Measurements from ENCODE around the gene PRPSAP2. TPM values are rescaled to one million over a fixed set of nuclear protein-coding genes. Genes with fewer than 3 reads are reported as not detected.

The PRPSAP2 gene
- total RNA-seq, 1 experiment from 2014 or later: 33.6 TPM

- peaks cover 14% of the 10 kb centered on the region for H3K4me1 Mint-ChIP-seq (ENCODE audit: insufficient read depth, unreplicated experiment)
- no peak for DNase-seq (ENCODE audit: unreplicated experiment)
- BruUV-seq (replicated peaks): no TSS peak
Measured at GRCh38 chr17:18877104-18877645, 19.2 kb downstream of the PRPSAP2 start.

GRCh38 chr17:18888766-18889290 is 30.9 kb downstream of the PRPSAP2 start:
- no peak for DNase-seq (ENCODE audit: unreplicated experiment)
- ChIA-PET POLR2A (no interaction called here), CTCF (no interaction called here)
- no peak for TF ChIP-seq CTCF (IDR thresholded peaks at IDR 0.05; ENCODE audit: unreplicated experiment)
- Mint-ChIP-seq H3K27me3 (ENCODE audit: insufficient read depth, unreplicated experiment) (no peaks in the 10 kb centered on the region), H3K36me3 (ENCODE audit: insufficient read depth, unreplicated experiment) (peaks cover 75% of the 10 kb centered on the region), H3K4me1 (ENCODE audit: insufficient read depth, unreplicated experiment) (no peaks in the 10 kb centered on the region), H3K27ac (ENCODE audit: low read depth, unreplicated experiment) (no peak overlapping the region), H3K9me3 (ENCODE audit: unreplicated experiment) (peaks cover 7% of the 10 kb centered on the region), H3K4me3 (ENCODE audit: unreplicated experiment) (no peak overlapping the region)
- BruUV-seq (replicated peaks): no TSS peak
- intact Hi-C loops (cut with micrococcal nuclease): no loop called here

More at GRCh38 chr17:18877104-18877645, 19.2 kb downstream of the PRPSAP2 start:
- H3K27ac Mint-ChIP-seq (ENCODE audit: low read depth, unreplicated experiment): no peak overlapping the region
- CTCF ChIA-PET: no interaction called here
- peaks cover 72% of the 10 kb centered on the region for H3K36me3 Mint-ChIP-seq (ENCODE audit: insufficient read depth, unreplicated experiment)
- H3K4me3 Mint-ChIP-seq (ENCODE audit: unreplicated experiment): no peak overlapping the region
- TF ChIP-seq CTCF (IDR thresholded peaks at IDR 0.05; ENCODE audit: unreplicated experiment): no peak
- no peaks in the 10 kb centered on the region for H3K9me3 Mint-ChIP-seq (ENCODE audit: unreplicated experiment)
- POLR2A ChIA-PET: no interaction called here
- intact Hi-C loops (cut with micrococcal nuclease): no loop called here
- H3K27me3 Mint-ChIP-seq (ENCODE audit: insufficient read depth, unreplicated experiment): no peaks in the 10 kb centered on the region

GRCh38 chr17:18889658-18890057 is 31.7 kb downstream of the PRPSAP2 start:
- Mint-ChIP-seq H3K27ac (ENCODE audit: low read depth, unreplicated experiment) (no peak overlapping the region), H3K4me1 (ENCODE audit: insufficient read depth, unreplicated experiment) (no peaks in the 10 kb centered on the region), H3K36me3 (ENCODE audit: insufficient read depth, unreplicated experiment) (peaks cover 77% of the 10 kb centered on the region), H3K9me3 (ENCODE audit: unreplicated experiment) (peaks cover 7% of the 10 kb centered on the region), H3K27me3 (ENCODE audit: insufficient read depth, unreplicated experiment) (no peaks in the 10 kb centered on the region), H3K4me3 (ENCODE audit: unreplicated experiment) (no peak overlapping the region)
- POLR2A ChIA-PET: no interaction called here
- CTCF ChIA-PET: no interaction called here
- no TSS peak for BruUV-seq (replicated peaks)
- no peak for DNase-seq (ENCODE audit: unreplicated experiment)
- no peak for TF ChIP-seq CTCF (IDR thresholded peaks at IDR 0.05; ENCODE audit: unreplicated experiment)
- intact Hi-C loops (cut with micrococcal nuclease): no loop called here

- no peak for TF ChIP-seq CTCF (IDR thresholded peaks at IDR 0.05; ENCODE audit: unreplicated experiment)
- ChIA-PET POLR2A (no interaction called here), CTCF (no interaction called here)
- no TSS peak for BruUV-seq (replicated peaks)
- Mint-ChIP-seq H3K36me3 (ENCODE audit: insufficient read depth, unreplicated experiment) (peaks cover 73% of the 10 kb centered on the region), H3K27ac (ENCODE audit: low read depth, unreplicated experiment) (no peak overlapping the region), H3K27me3 (ENCODE audit: insufficient read depth, unreplicated experiment) (no peaks in the 10 kb centered on the region), H3K4me1 (ENCODE audit: insufficient read depth, unreplicated experiment) (no peaks in the 10 kb centered on the region), H3K9me3 (ENCODE audit: unreplicated experiment) (peaks cover 7% of the 10 kb centered on the region), H3K4me3 (ENCODE audit: unreplicated experiment) (no peak overlapping the region)
- intact Hi-C loops (cut with micrococcal nuclease): no loop called here
- no peak for DNase-seq (ENCODE audit: unreplicated experiment)
Measured at GRCh38 chr17:18891541-18891940, 33.6 kb downstream of the PRPSAP2 start.
